ENCODE data around the gene NAV2.

DNA sequence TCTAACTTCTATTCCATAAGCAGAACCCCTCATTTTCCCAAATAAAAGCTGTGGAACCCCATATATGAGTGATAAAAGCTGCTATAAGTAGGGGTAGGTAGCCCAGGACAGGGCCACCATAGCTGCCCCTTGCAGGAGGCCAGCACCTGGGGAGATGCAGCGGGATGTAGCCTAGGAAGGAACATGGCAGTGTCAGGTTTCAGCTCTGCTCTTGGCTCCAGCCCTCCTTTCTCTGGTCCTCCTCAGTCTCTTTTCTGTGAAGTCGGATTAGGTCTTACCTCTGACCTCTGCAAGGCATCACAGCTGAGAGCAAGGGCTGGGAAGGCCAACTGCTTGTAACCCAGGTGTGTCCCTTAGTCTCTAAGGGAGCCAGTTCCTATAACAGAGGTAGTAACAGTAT lies 135.6 kb downstream of the NAV2 start:
- no peak for TF ChIP-seq POLR2A (IDR thresholded peaks at IDR 0.05)
- TF ChIP-seq CTCF (IDR thresholded peaks at IDR 0.05) = no peak
- TF ChIP-seq EP300 (IDR thresholded peaks at IDR 0.05; ENCODE audit: low read depth) = no peak

Data from transverse colon (tissue), 3 donors.